ENCODE results near the gene DPM1. TPM values are rescaled to one million over a fixed set of nuclear protein-coding genes. Genes with fewer than 3 reads are reported as not detected.

The DPM1 gene
- total RNA-seq, 6 donors from 2014 or later = 16.4 to 61.2 (median 28.4) TPM

- Histone ChIP-seq H3K36me3 (peaks cover 12 to 46% (median 26%) of the 10 kb centered on the region in 4 donors), H3K27ac (peak overlapping the region in 1 of 4 donors; percentile 100), H3K9me3 (no peaks in the 10 kb centered on the region), H3K4me3 (no peak overlapping the region), H3K27me3 (no peaks in the 10 kb centered on the region), H3K4me1 (peaks cover 20 to 31% (median 26%) of the 10 kb centered on the region in 4 donors)
- 56 to 73% methylated on average over 1 of the region's 1 CpG for WGBS, 2 donors
- TF ChIP-seq POLR2AphosphoS5 (IDR thresholded peaks at IDR 0.05) = no peak
- TF ChIP-seq EP300 (IDR thresholded peaks at IDR 0.05) = no peak
- TF ChIP-seq POLR2A (IDR thresholded peaks at IDR 0.05) = no peak
- ATAC-seq (ENCODE audit: low FRiP score in 2 of 2) (no peak), DNase-seq (no peak)
These were observed 25.5 kb downstream of the DPM1 start for GRCh38 chr20:50932691-50933280.

GRCh38 chr20:50932016-50932485, 26.3 kb downstream of the DPM1 start:
- no peak for TF ChIP-seq POLR2A (IDR thresholded peaks at IDR 0.05)
- TF ChIP-seq EP300 (IDR thresholded peaks at IDR 0.05) = no peak
- TF ChIP-seq POLR2AphosphoS5 (IDR thresholded peaks at IDR 0.05) = no peak
- TF ChIP-seq CTCF (IDR thresholded peaks at IDR 0.05) = no peak
- ATAC-seq (ENCODE audit: low FRiP score in 2 of 2) (no peak), DNase-seq (no peak)
- Histone ChIP-seq H3K4me1 (peaks cover 22 to 38% (median 29%) of the 10 kb centered on the region in 4 donors), H3K27ac (peak overlapping the region; percentile 97 to 100 (median 99)), H3K9me3 (no peaks in the 10 kb centered on the region), H3K4me3 (peak overlapping the region; percentile 49 to 95 (median 87)), H3K27me3 (no peaks in the 10 kb centered on the region), H3K36me3 (peaks cover 12 to 46% (median 24%) of the 10 kb centered on the region in 4 donors)
- WGBS, 2 donors = 40 to 60% methylated on average over 4 to 6 of the region's 6 CpGs

GRCh38 chr20:50931306-50932015, 26.9 kb downstream of the DPM1 start, which contains the start of gene ADNP:
Gene ADNP, minus strand, starts transcription at chr20:50931437. Its CDS starts 27,441 bp downstream, at chr20:50903996.
- Histone ChIP-seq H3K9me3 (no peaks in the 10 kb centered on the region), H3K4me3 (peak within 1 kb of the TSS; percentile 81 to 95 (median 94)), H3K27ac (peak within 1 kb of the TSS; percentile 97 to 100 (median 99)), H3K4me1 (peaks cover 27 to 40% (median 34%) of the 10 kb centered on the region in 4 donors), H3K36me3 (peaks cover 12 to 40% (median 21%) of the 10 kb centered on the region in 4 donors), H3K27me3 (no peaks in the 10 kb centered on the region)
- TF ChIP-seq POLR2AphosphoS5 (IDR thresholded peaks at IDR 0.05) = peak; percentile 74 to 87
- TF ChIP-seq EP300 (IDR thresholded peaks at IDR 0.05) = peak in 1 of 4 donors; percentile 37
- peak in 3 of 4 donors; percentile 27 to 84 (median 84) for TF ChIP-seq POLR2A (IDR thresholded peaks at IDR 0.05)
- peak; percentile 45 to 93 (median 88) for TF ChIP-seq CTCF (IDR thresholded peaks at IDR 0.05)
- 0 to 2% methylated on average over 15 to 19 of the region's 58 CpGs for WGBS, 2 donors
- ATAC-seq (ENCODE audit: low FRiP score in 2 of 2) (peak; percentile 94 to 95), DNase-seq (peak; percentile 92 to 96)

- H3K27me3 ChIP-seq = no peaks in the 10 kb centered on the region
- DNase-seq (no peak), ATAC-seq (ENCODE audit: low FRiP score in 2 of 2) (peak; percentile 5 to 70)
- H3K4me1 ChIP-seq = peaks cover 33 to 44% (median 37%) of the 10 kb centered on the region in 4 donors
- H3K9me3 ChIP-seq = no peaks in the 10 kb centered on the region
- peaks cover 12 to 37% (median 18%) of the 10 kb centered on the region in 4 donors for H3K36me3 ChIP-seq
- peak overlapping the region; percentile 97 to 100 (median 99) for H3K27ac ChIP-seq
- peak overlapping the region; percentile 49 to 95 (median 87) for H3K4me3 ChIP-seq
- WGBS, 2 donors = 5% methylated on average over 4 of the region's 45 CpGs; no CpG with 5 or more reads in 1 of the 2 donors
- TF ChIP-seq POLR2A (IDR thresholded peaks at IDR 0.05) (no peak), EP300 (IDR thresholded peaks at IDR 0.05) (no peak), POLR2AphosphoS5 (IDR thresholded peaks at IDR 0.05) (no peak), CTCF (IDR thresholded peaks at IDR 0.05) (no peak)
These were observed 27.4 kb downstream of the DPM1 start for GRCh38 chr20:50930976-50931305.
